ENCODE results near the gene DDR1.

The DDR1 gene

GRCh38 chr6:30891816-30892538, 7.7 kb downstream of the DDR1 start:
- Histone ChIP-seq H3K27me3 (ENCODE audit: insufficient read depth, low read length) (no peaks in the 10 kb centered on the region), H3K4ac (ENCODE audit: low read depth, low read length) (no peak overlapping the region), H4K91ac (ENCODE audit: low read depth, low read length) (no peak overlapping the region), H3K9ac (ENCODE audit: low read length) (no peak overlapping the region), H3K27ac (ENCODE audit: low read depth, low read length) (no peak overlapping the region), H3K4me2 (ENCODE audit: low read length) (no peak overlapping the region), H2AK5ac (ENCODE audit: low read length) (no peak overlapping the region), H2BK12ac (ENCODE audit: low read length) (no peak overlapping the region), H3K79me1 (ENCODE audit: low read length) (no peaks in the 10 kb centered on the region), H3K14ac (ENCODE audit: low read length) (no peak overlapping the region), H3K79me2 (ENCODE audit: control insufficient read depth, insufficient read depth, low read length, poor library complexity) (peaks cover 3% of the 10 kb centered on the region), H3K23ac (ENCODE audit: low read length) (no peak overlapping the region), H2AFZ (ENCODE audit: insufficient read depth, low read length, poor library complexity) (no peak overlapping the region), H2BK5ac (ENCODE audit: low read depth, low read length, poor library complexity) (no peak overlapping the region), H2BK120ac (ENCODE audit: insufficient read depth, low read length, poor library complexity) (no peak overlapping the region), H3K36me3 (ENCODE audit: control insufficient read depth in 1 of 2, insufficient read depth in 2 of 2, low read length in 2 of 2) (peaks cover 76 to 84% of the 10 kb centered on the region in 2 experiments), H4K8ac (ENCODE audit: low read depth, low read length) (no peak overlapping the region), H4K12ac (ENCODE audit: low read depth, low read length) (no peak overlapping the region), H3K4me1 (ENCODE audit: control insufficient read depth in 1 of 2, insufficient read depth in 2 of 2, low read length in 2 of 2) (no peaks in the 10 kb centered on the region), H3K18ac (ENCODE audit: low read length) (peak overlapping the region; percentile 21), H3K4me3 (ENCODE audit: low read depth, low read length) (no peak overlapping the region), H3K9me3 (ENCODE audit: insufficient read depth, low read depth, low read length) (no peaks in the 10 kb centered on the region)
- no peak for DNase-seq
- no CpG with 5 or more reads among the region's 21 CpGs for WGBS (ENCODE audit: extremely low coverage, insufficient coverage, insufficient read length)

- DNase-seq: no peak
- Histone ChIP-seq H4K8ac (ENCODE audit: low read depth, low read length) (no peak overlapping the region), H3K23ac (ENCODE audit: low read length) (no peak overlapping the region), H3K4me2 (ENCODE audit: low read length) (no peak overlapping the region), H2AFZ (ENCODE audit: insufficient read depth, low read length, poor library complexity) (no peak overlapping the region), H3K36me3 (ENCODE audit: control insufficient read depth in 1 of 2, insufficient read depth in 2 of 2, low read length in 2 of 2) (peaks cover 86 to 94% of the 10 kb centered on the region in 2 experiments), H2AK5ac (ENCODE audit: low read length) (no peak overlapping the region), H4K91ac (ENCODE audit: low read depth, low read length) (no peak overlapping the region), H3K4me3 (ENCODE audit: low read depth, low read length) (no peak overlapping the region), H3K4me1 (ENCODE audit: control insufficient read depth in 1 of 2, insufficient read depth in 2 of 2, low read length in 2 of 2) (no peaks in the 10 kb centered on the region), H3K9me3 (ENCODE audit: insufficient read depth, low read depth, low read length) (no peaks in the 10 kb centered on the region), H4K12ac (ENCODE audit: low read depth, low read length) (no peak overlapping the region), H2BK5ac (ENCODE audit: low read depth, low read length, poor library complexity) (no peak overlapping the region), H3K4ac (ENCODE audit: low read depth, low read length) (no peak overlapping the region), H3K79me2 (ENCODE audit: control insufficient read depth, insufficient read depth, low read length, poor library complexity) (peaks cover 2% of the 10 kb centered on the region), H3K18ac (ENCODE audit: low read length) (no peak overlapping the region), H3K9ac (ENCODE audit: low read length) (no peak overlapping the region), H2BK12ac (ENCODE audit: low read length) (no peak overlapping the region), H2BK120ac (ENCODE audit: insufficient read depth, low read length, poor library complexity) (no peak overlapping the region), H3K27ac (ENCODE audit: low read depth, low read length) (no peak overlapping the region), H3K79me1 (ENCODE audit: low read length) (no peaks in the 10 kb centered on the region), H3K27me3 (ENCODE audit: insufficient read depth, low read length) (no peaks in the 10 kb centered on the region), H3K14ac (ENCODE audit: low read length) (no peak overlapping the region)
- WGBS (ENCODE audit: extremely low coverage, insufficient coverage, insufficient read length): no CpG with 5 or more reads among the region's 16 CpGs
Measured at GRCh38 chr6:30893001-30893591, 8.8 kb downstream of the DDR1 start.

GRCh38 chr6:30893666-30894065, 9.3 kb downstream of the DDR1 start:
- DNase-seq: no peak
- Histone ChIP-seq H3K4ac (ENCODE audit: low read depth, low read length) (no peak overlapping the region), H3K4me2 (ENCODE audit: low read length) (no peak overlapping the region), H3K27me3 (ENCODE audit: insufficient read depth, low read length) (no peaks in the 10 kb centered on the region), H3K9me3 (ENCODE audit: insufficient read depth, low read depth, low read length) (no peaks in the 10 kb centered on the region), H2BK5ac (ENCODE audit: low read depth, low read length, poor library complexity) (no peak overlapping the region), H2AFZ (ENCODE audit: insufficient read depth, low read length, poor library complexity) (no peak overlapping the region), H4K12ac (ENCODE audit: low read depth, low read length) (no peak overlapping the region), H3K79me1 (ENCODE audit: low read length) (no peaks in the 10 kb centered on the region), H2BK120ac (ENCODE audit: insufficient read depth, low read length, poor library complexity) (no peak overlapping the region), H3K9ac (ENCODE audit: low read length) (no peak overlapping the region), H3K36me3 (ENCODE audit: control insufficient read depth in 1 of 2, insufficient read depth in 2 of 2, low read length in 2 of 2) (peaks cover 89 to 97% of the 10 kb centered on the region in 2 experiments), H3K27ac (ENCODE audit: low read depth, low read length) (no peak overlapping the region), H2BK12ac (ENCODE audit: low read length) (no peak overlapping the region), H3K14ac (ENCODE audit: low read length) (no peak overlapping the region), H4K91ac (ENCODE audit: low read depth, low read length) (no peak overlapping the region), H3K18ac (ENCODE audit: low read length) (no peak overlapping the region), H3K4me3 (ENCODE audit: low read depth, low read length) (no peak overlapping the region), H4K8ac (ENCODE audit: low read depth, low read length) (no peak overlapping the region), H3K79me2 (ENCODE audit: control insufficient read depth, insufficient read depth, low read length, poor library complexity) (peaks cover 2% of the 10 kb centered on the region), H3K4me1 (ENCODE audit: control insufficient read depth in 1 of 2, insufficient read depth in 2 of 2, low read length in 2 of 2) (no peaks in the 10 kb centered on the region), H2AK5ac (ENCODE audit: low read length) (no peak overlapping the region), H3K23ac (ENCODE audit: low read length) (no peak overlapping the region)
- WGBS (ENCODE audit: extremely low coverage, insufficient coverage, insufficient read length): no CpG with 5 or more reads among the region's 8 CpGs

GRCh38 chr6:30894381-30894780, 10.1 kb downstream of the DDR1 start:
- no peaks in the 10 kb centered on the region for H3K79me2 ChIP-seq (ENCODE audit: control insufficient read depth, insufficient read depth, low read length, poor library complexity)
- no peak overlapping the region for H3K27ac ChIP-seq (ENCODE audit: low read depth, low read length)
- no peak overlapping the region for H4K12ac ChIP-seq (ENCODE audit: low read depth, low read length)
- no peak overlapping the region for H3K23ac ChIP-seq (ENCODE audit: low read length)
- H3K4me1 ChIP-seq (ENCODE audit: control insufficient read depth in 1 of 2, insufficient read depth in 2 of 2, low read length in 2 of 2): no peaks in the 10 kb centered on the region
- no peak for DNase-seq
- no peaks in the 10 kb centered on the region for H3K27me3 ChIP-seq (ENCODE audit: insufficient read depth, low read length)
- H2BK12ac ChIP-seq (ENCODE audit: low read length): no peak overlapping the region
- H3K36me3 ChIP-seq (ENCODE audit: control insufficient read depth in 1 of 2, insufficient read depth in 2 of 2, low read length in 2 of 2): peaks cover 89 to 97% of the 10 kb centered on the region in 2 experiments
- H4K91ac ChIP-seq (ENCODE audit: low read depth, low read length): no peak overlapping the region
- no peak overlapping the region for H2BK5ac ChIP-seq (ENCODE audit: low read depth, low read length, poor library complexity)
- H2BK120ac ChIP-seq (ENCODE audit: insufficient read depth, low read length, poor library complexity): no peak overlapping the region
- no peak overlapping the region for H2AK5ac ChIP-seq (ENCODE audit: low read length)
- no peak overlapping the region for H4K8ac ChIP-seq (ENCODE audit: low read depth, low read length)
- no peak overlapping the region for H3K9ac ChIP-seq (ENCODE audit: low read length)
- no peaks in the 10 kb centered on the region for H3K79me1 ChIP-seq (ENCODE audit: low read length)
- H3K4me3 ChIP-seq (ENCODE audit: low read depth, low read length): no peak overlapping the region
- H2AFZ ChIP-seq (ENCODE audit: insufficient read depth, low read length, poor library complexity): no peak overlapping the region
- H3K14ac ChIP-seq (ENCODE audit: low read length): no peak overlapping the region
- H3K4ac ChIP-seq (ENCODE audit: low read depth, low read length): no peak overlapping the region
- no peaks in the 10 kb centered on the region for H3K9me3 ChIP-seq (ENCODE audit: insufficient read depth, low read depth, low read length)
- WGBS (ENCODE audit: extremely low coverage, insufficient coverage, insufficient read length): no CpG with 5 or more reads among the region's 12 CpGs
- H3K18ac ChIP-seq (ENCODE audit: low read length): no peak overlapping the region
- H3K4me2 ChIP-seq (ENCODE audit: low read length): no peak overlapping the region
